ENCODE measurements around the gene SRP72.

- TF ChIP-seq POLR2A (IDR thresholded peaks at IDR 0.05): no peak
- TF ChIP-seq, protein P1, sequence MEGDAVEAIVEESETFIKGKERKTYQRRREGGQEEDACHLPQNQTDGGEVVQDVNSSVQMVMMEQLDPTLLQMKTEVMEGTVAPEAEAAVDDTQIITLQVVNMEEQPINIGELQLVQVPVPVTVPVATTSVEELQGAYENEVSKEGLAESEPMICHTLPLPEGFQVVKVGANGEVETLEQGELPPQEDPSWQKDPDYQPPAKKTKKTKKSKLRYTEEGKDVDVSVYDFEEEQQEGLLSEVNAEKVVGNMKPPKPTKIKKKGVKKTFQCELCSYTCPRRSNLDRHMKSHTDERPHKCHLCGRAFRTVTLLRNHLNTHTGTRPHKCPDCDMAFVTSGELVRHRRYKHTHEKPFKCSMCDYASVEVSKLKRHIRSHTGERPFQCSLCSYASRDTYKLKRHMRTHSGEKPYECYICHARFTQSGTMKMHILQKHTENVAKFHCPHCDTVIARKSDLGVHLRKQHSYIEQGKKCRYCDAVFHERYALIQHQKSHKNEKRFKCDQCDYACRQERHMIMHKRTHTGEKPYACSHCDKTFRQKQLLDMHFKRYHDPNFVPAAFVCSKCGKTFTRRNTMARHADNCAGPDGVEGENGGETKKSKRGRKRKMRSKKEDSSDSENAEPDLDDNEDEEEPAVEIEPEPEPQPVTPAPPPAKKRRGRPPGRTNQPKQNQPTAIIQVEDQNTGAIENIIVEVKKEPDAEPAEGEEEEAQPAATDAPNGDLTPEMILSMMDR (IDR thresholded peaks at IDR 0.05): peak in 1 of 3 donors; percentile 63
These were observed 77.2 kb downstream of the SRP72 start for GRCh38 chr4:56544573-56545131.

Data from lower leg skin (tissue), 3 donors.